Activated CD8-positive, alpha-beta memory T cell treated with anti-CD3 and anti-CD28 coated beads, Interleukin-2, amount 50 U/mL, for 1 hour (primary cell): ENCODE results near the gene SMAD7.

Experiments
- DNase-seq: peaks from one replicate; pipeline ENCODE4 v3.0.0-alpha.2; 2020; ENCODE audit errors: extremely low read depth

The SMAD7 gene

GRCh38 chr18:48929941-48930713, 20.6 kb downstream of the SMAD7 start:
- no peak for DNase-seq

GRCh38 chr18:48929212-48929612, 21.6 kb downstream of the SMAD7 start:
- no peak for DNase-seq

GRCh38 chr18:48928787-48929186, 22.0 kb downstream of the SMAD7 start:
- peak; percentile 70 for DNase-seq

- no peak for DNase-seq
Measured at GRCh38 chr18:48927286-48928080, 23.3 kb downstream of the SMAD7 start.

- no peak for DNase-seq
Measured at GRCh38 chr18:48926420-48926857, 24.3 kb downstream of the SMAD7 start.

GRCh38 chr18:48925491-48925780, 25.3 kb downstream of the SMAD7 start:
- DNase-seq, result no peak

- DNase-seq, result no peak
Measured at GRCh38 chr18:48924630-48925490, 25.9 kb downstream of the SMAD7 start.

GRCh38 chr18:48923746-48924629, 26.8 kb downstream of the SMAD7 start:
- DNase-seq, result no peak

GRCh38 chr18:48922801-48923730, 27.7 kb downstream of the SMAD7 start:
- DNase-seq, result no peak

GRCh38 chr18:48922226-48922800, 28.5 kb downstream of the SMAD7 start:
- DNase-seq, result no peak

- no peak for DNase-seq
Measured at GRCh38 chr18:48921305-48922225, 29.2 kb downstream of the SMAD7 start.

GRCh38 chr18:48920408-48921038, 30.2 kb downstream of the SMAD7 start:
- no peak for DNase-seq

GRCh38 chr18:48919547-48919946, 31.2 kb downstream of the SMAD7 start:
- DNase-seq, result no peak

GRCh38 chr18:48918660-48919456, 31.9 kb downstream of the SMAD7 start:
- no peak for DNase-seq

GRCh38 chr18:48917579-48918517, 32.9 kb downstream of the SMAD7 start:
- DNase-seq, result no peak
